Measurements from ENCODE around the gene ITGB2. TPM values are rescaled to one million over a fixed set of nuclear protein-coding genes. Genes with fewer than 3 reads are reported as not detected.

ITGB2 gene
- total RNA-seq: 39.2 TPM

GRCh38 chr21:44920694-44921604 is at the start of gene ITGB2:
Gene ITGB2 (minus strand): TSS chr21:44920899. CDS start chr21:44910782, 10,117 bp downstream.

GRCh38 chr21:44939532-44940115 is 18.9 kb upstream of the ITGB2 start, which contains the start of gene SLX9:
Gene SLX9 (plus strand): TSS chr21:44940029. CDS start chr21:44940058, 29 bp downstream.

DNA sequence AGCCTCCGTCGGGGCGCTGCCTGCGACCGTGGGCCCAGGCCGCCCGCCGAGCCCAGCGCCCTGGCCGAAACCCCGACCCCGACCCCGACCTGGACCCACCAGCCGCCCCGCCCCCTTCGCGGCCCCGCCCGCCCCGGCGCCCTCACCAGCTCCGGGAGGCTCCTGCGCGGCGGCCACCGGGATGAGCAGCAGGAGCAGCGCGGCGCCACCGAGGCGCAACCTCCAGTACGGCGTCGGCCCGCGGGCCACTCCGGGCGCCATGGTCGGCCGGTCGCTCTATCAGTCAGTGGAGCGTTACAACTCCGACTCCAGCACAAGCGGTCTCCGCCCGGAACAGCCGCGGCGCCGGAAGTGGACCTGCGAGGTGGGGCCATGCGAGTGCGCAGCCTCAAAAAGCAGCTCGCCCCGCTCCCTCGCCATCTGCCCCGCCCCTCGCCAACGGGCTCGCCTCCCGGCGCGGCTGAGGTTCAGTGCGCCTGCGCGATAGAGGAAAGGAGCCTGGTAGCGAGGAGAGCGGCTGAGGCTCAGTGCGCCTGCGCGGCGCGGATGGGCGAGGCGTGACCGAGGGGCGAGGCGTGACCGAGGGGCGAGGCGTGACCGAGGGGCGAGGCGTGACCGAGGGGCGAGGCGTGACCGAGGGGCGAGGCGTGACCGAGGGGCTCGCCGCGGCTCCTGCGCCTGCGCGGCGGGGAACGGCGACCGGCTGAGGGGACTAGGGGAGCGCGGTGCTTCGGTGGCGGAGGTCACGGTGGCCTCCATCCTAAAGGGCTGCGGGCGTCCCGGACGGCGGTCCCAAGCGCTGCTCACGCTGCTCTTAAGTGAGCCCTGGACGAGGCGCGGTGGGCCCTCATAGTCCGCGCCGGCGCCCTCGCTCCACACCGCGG is 47.1 kb downstream of the ITGB2 start, which contains the start of gene PTTG1IP:
Gene PTTG1IP (minus strand): TSS at position 335 of the 884 bp plus-strand sequence. CDS start 74 bp downstream, at position 261.

Other genes starting within 250 kb of the ITGB2 start
- not detected for gene KRTAP12-1, start 238.7 kb downstream of the ITGB2 start, total RNA-seq
- not detected for gene KRTAP10-12, start 223.7 kb downstream of the ITGB2 start, total RNA-seq
- 0.53 TPM for gene TSPEAR, start 209.3 kb downstream of the ITGB2 start, total RNA-seq
- gene UBE2G2, start 119.1 kb downstream of the ITGB2 start, total RNA-seq: 90.8 TPM
- gene SUMO3, start 102.8 kb downstream of the ITGB2 start, total RNA-seq: 54.2 TPM
- gene PTTG1IP, start 47.2 kb downstream of the ITGB2 start, total RNA-seq: 235 TPM
- gene SLX9, start 19.1 kb upstream of the ITGB2 start, total RNA-seq: 14.3 TPM
- 22.9 TPM for gene ADARB1, start 153.7 kb upstream of the ITGB2 start, total RNA-seq

Data from metanephros (tissue), 1 donor.